Kidney (tissue), 14 donors: ENCODE results near the gene RPTOR. TPM values are rescaled to one million over a fixed set of nuclear protein-coding genes. Genes with fewer than 3 reads are reported as not detected.

ENCODE experiments used
- DNase-seq, 5 donors: peaks; one replicate each; pipeline ENCODE4 v3.0.0-alpha.2; 2013 to 2020
- FAIRE-seq: peaks from 2 replicates; lab custom pipeline; 2012; peaks lifted over from hg19 to GRCh38; lab: Jason Lieb, UNC
- H3K27ac ChIP-seq, 2 donors: one replicate each; pipeline ENCODE4 v1.7.0; 2013; ENCODE audit warnings: low read depth in 2 of 2, low read length in 2 of 2, inconsistent platforms in 1 of 2
- H3K27me3 ChIP-seq: one replicate; pipeline ENCODE4 v1.7.1; 2013; ENCODE audit warnings: low read length, inconsistent platforms; ENCODE audit not compliant: control insufficient read depth, insufficient read depth
- H3K36me3 ChIP-seq, 3 donors: one replicate each; pipeline versions ENCODE4 v1.7.0 to v1.7.1; 2013; ENCODE audit warnings: low read length in 3 of 3, control low read depth in 1 of 3, inconsistent platforms in 1 of 3; ENCODE audit not compliant: insufficient read depth in 3 of 3, control insufficient read depth in 2 of 3
- H3K4me1 ChIP-seq, 3 donors: one replicate each; pipeline versions ENCODE4 v1.7.0 to v1.7.1; 2013; ENCODE audit warnings: low read length in 3 of 3, inconsistent platforms in 1 of 3, low read depth in 1 of 3; ENCODE audit not compliant: control insufficient read depth in 2 of 3, insufficient read depth in 2 of 3
- H3K4me3 ChIP-seq, 3 donors: one replicate each; pipeline versions ENCODE4 v1.7.0 to v1.8.1; 2013; ENCODE audit warnings: low read length in 3 of 3, control low read depth in 1 of 3, inconsistent platforms in 1 of 3
- H3K9ac ChIP-seq, 3 donors: one replicate each; pipeline versions ENCODE4 v1.7.0 to v1.7.1; 2013; ENCODE audit warnings: low read length in 3 of 3, control low read depth in 1 of 3, inconsistent platforms in 1 of 3
- H3K9me3 ChIP-seq, 3 donors: one replicate each; pipeline versions ENCODE4 v1.7.0 to v1.7.1; 2013; ENCODE audit warnings: low read length in 3 of 3, control low read depth in 1 of 3, inconsistent platforms in 1 of 3; ENCODE audit not compliant: control insufficient read depth in 2 of 3, insufficient read depth in 1 of 3
- CTCF ChIP-seq: IDR thresholded peaks from 3 replicates; pipeline ENCODE4 v1.5.1; 2012; ENCODE audit warnings: mild to moderate bottlenecking, moderate library complexity, borderline replicate concordance; ENCODE audit not compliant: insufficient read depth; ENCODE audit errors: extremely low read depth
- intact Hi-C: fragments of 100-400 bp; cut with DNase I; formaldehyde crosslinking; loops from one replicate; pipeline ENCODE4 v1.11.1; 2022
- polyA plus RNA-seq: library from polyadenylated mRNA; stranded (reverse); fragments of 350-450 nt; fragmentation: Illumina TruSeq; extraction: RNeasy Lipid Tissue Mini Kit (QIAGEN cat#74804); gene quantifications from one replicate; pipeline ENCODE4 v1.2.3, GENCODE V29; 2014; ENCODE audit warnings: low read depth, low replicate concordance; ENCODE audit not compliant: insufficient read depth
- total RNA-seq: library from RNA; stranded (reverse); fragmentation: NEBNext Ultra II Directional; extraction: Animal tissue kit (Norgen Biotek cat#: 25700); gene quantifications from one replicate; pipeline ENCODE4 v1.2.1, GENCODE V29; 2021
- donor health status: control.
- donor health status: control.
- donor health status: control.
- donor health status: control.
- donor health status: control.
- donor health status: DM: yes; HTN: yes; CAD: no.
- donor health status: Normal renal cell carcinoma (clear cell type).

The RPTOR gene
- total and polyA plus RNA-seq, 2 donors from 2014 or later: 5.5 to 37.6 TPM

GRCh38 chr17:80746262-80746935 is 201.8 kb downstream of the RPTOR start:
- Histone ChIP-seq H3K4me1 (peaks cover 0 to 9% (median 0%) of the 10 kb centered on the region in 3 donors), H3K27me3 (no peaks in the 10 kb centered on the region), H3K9me3 (no peaks in the 10 kb centered on the region), H3K4me3 (no peak overlapping the region), H3K27ac (no peak overlapping the region), H3K9ac (no peak overlapping the region), H3K36me3 (peaks cover 0 to 5% (median 3%) of the 10 kb centered on the region in 3 donors)
- FAIRE-seq: no peak
- no peak for DNase-seq
- intact Hi-C loops: no loop called here
- no peak for TF ChIP-seq CTCF

- intact Hi-C loops: no loop called here
- H3K27me3 ChIP-seq: no peaks in the 10 kb centered on the region
- FAIRE-seq: no peak
- no peaks in the 10 kb centered on the region for H3K9me3 ChIP-seq
- peaks cover 0 to 3% (median under 1%) of the 10 kb centered on the region in 3 donors for H3K36me3 ChIP-seq
- H3K4me3 ChIP-seq: no peak overlapping the region
- no peak overlapping the region for H3K27ac ChIP-seq
- no peak for DNase-seq
- no peak for TF ChIP-seq CTCF
- H3K9ac ChIP-seq: no peak overlapping the region
- peaks cover 0 to 9% (median 0%) of the 10 kb centered on the region in 3 donors for H3K4me1 ChIP-seq
These were observed 202.8 kb downstream of the RPTOR start for GRCh38 chr17:80747469-80747868.

GRCh38 chr17:80749611-80750010 is 205.0 kb downstream of the RPTOR start:
- no peak overlapping the region for H3K9ac ChIP-seq
- H3K27ac ChIP-seq: no peak overlapping the region
- no peaks in the 10 kb centered on the region for H3K27me3 ChIP-seq
- no peak for DNase-seq
- no peak for FAIRE-seq
- peaks cover 0 to 1% (median 0%) of the 10 kb centered on the region in 3 donors for H3K36me3 ChIP-seq
- intact Hi-C loops: no loop called here
- H3K4me3 ChIP-seq: no peak overlapping the region
- H3K9me3 ChIP-seq: no peaks in the 10 kb centered on the region
- H3K4me1 ChIP-seq: no peaks in the 10 kb centered on the region
- TF ChIP-seq CTCF: no peak
